Right cardiac atrium (tissue), 5 donors: ENCODE measurements around the gene ANKRD13D. TPM values are rescaled to one million over a fixed set of nuclear protein-coding genes. Genes with fewer than 3 reads are reported as not detected.

Source experiments
- ATAC-seq, 2 donors: fragments of 200-7000 bp; cut with Tn5 transposase; one replicate each; pipeline versions ENCODE4 v1.8.0 to v1.9.1; 2020; ENCODE audit warnings: moderate library complexity in 2 of 2, mild to moderate bottlenecking in 1 of 2
- DNase-seq, 3 donors: peaks; one replicate each; pipeline ENCODE4 v3.0.0-alpha.2; 2020
- H3K27ac ChIP-seq: one replicate; pipeline ENCODE4 v1.5.1; 2013; ENCODE audit warnings: mild to moderate bottlenecking, low read length, control low read depth, moderate library complexity
- H3K27me3 ChIP-seq: one replicate; pipeline ENCODE4 v1.6.1; 2013; ENCODE audit not compliant: control insufficient read depth, insufficient read depth
- H3K4me1 ChIP-seq: one replicate; pipeline ENCODE4 v1.6.1; 2013; ENCODE audit warnings: low read length; ENCODE audit not compliant: control insufficient read depth, insufficient read depth
- H3K4me3 ChIP-seq: one replicate; pipeline ENCODE4 v1.5.1; 2013; ENCODE audit warnings: low read length, control low read depth
- H3K9me3 ChIP-seq: one replicate; pipeline ENCODE4 v1.6.1; 2013; ENCODE audit warnings: low read length; ENCODE audit not compliant: control insufficient read depth
- WGBS: extraction: QIAGEN DNeasy Blood & Tissue Kit; methylation state at CpG from one replicate; pipeline ENCODE4 v1.1.7; 2013; 5-methylcytosine and 5-hydroxymethylcytosine counted together
- intact Hi-C, 4 donors: fragments of 100-400 bp; cut with DNase I; formaldehyde crosslinking; loops; one replicate each; pipeline versions ENCODE4 v1.11.0 to v1.14.0; 2022 to 2023
- polyA plus RNA-seq: library from polyadenylated mRNA; stranded (reverse); fragments of 200-250 nt; gene quantifications from one replicate; pipeline ENCODE4 v1.2.3, GENCODE V29; 2013
- total RNA-seq, 4 donors: library from RNA; stranded (reverse); fragmentation: NEBNext Ultra II Directional; extraction: Animal tissue kit (Norgen Biotek cat#: 25700); gene quantifications; one replicate each; pipeline ENCODE4 v1.2.1, GENCODE V29; 2021
- donor health status: healthy with polysubstance abuse.
- donor health status: DM: no; HTN: yes; CAD: no.
- donor health status: DM: no; HTN: no; CAD: no.
- donor health status: DM: no; HTN: yes; CAD: no; lungs with severe emphysema.
- donor health status: DM: yes; HTN: yes; CAD: no.

ANKRD13D gene
- total and polyA plus RNA-seq, 5 donors, result 18.0 to 25.3 (median 21.1) TPM

DNA sequence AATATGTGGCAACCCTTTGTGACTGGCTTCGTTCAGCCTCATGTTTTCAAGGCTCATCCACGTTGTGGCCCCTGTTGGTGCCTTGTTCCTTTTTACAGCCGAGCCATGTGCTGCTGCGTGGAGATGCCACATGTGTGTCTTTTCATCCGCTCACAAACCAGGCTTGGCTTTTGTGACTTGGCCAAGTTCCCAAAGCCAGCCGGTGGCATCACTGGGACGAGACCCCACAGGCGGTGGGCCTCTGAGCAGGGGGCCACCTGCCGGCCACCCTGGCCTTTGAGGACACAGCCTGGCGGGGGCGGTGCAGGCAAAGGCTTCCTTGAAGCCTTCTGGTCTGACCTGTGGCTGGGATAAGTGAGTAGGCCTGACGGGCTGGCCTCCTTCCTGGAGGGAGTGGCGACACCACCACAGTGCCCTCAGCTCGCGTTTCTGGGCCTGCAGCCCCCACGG is 12.3 kb upstream of the ANKRD13D start:
- peak; percentile 15 to 50 for ATAC-seq
- WGBS, result 27% methylated on average over 16 of the region's 16 CpGs
- H3K4me1 ChIP-seq, result peaks cover 43% of the 10 kb centered on the region

DNA sequence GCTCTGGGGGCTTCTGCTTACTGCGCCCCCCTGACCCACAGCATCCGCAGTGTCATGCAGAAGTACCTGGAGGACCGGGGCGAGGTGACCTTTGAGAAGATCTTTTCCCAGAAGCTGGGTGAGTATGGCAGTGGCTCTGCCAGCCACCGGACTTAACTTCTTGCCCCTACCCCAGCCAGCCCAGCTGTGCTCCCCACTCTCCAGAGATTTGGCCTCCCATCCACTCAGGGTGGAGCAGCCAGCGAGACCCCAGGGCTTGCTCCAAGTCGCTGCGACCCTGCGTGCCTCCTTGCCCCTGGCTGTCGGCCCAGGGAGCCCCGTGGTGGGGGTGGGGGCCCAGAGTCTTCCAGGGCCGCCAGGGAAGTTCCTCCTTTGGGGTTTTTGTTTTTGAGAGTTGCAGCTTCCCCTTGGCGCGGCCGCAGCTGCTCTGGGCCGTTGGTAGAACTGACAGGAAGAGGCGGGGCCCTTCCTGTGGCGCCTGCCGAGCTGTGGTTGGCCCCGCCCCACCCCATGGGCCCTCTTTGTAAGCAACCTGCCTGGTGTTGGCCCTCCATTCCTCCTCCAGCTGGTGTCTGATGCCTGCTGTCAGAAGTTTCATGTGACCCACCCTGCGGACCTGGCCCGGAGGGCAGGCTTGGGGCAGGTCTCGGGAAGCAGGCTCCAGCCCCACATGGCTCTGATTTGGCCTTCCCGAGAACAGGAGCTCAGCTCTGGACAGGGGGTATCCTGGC is 11.7 kb upstream of the ANKRD13D start:
- ATAC-seq, result peak; percentile 86 to 87
- intact Hi-C loops, result no loop called here
- 12% methylated on average over 24 of the region's 24 CpGs for WGBS
- Histone ChIP-seq H3K4me3 (peak overlapping the region; percentile 1), H3K27ac (peak overlapping the region; percentile 87), H3K27me3 (no peaks in the 10 kb centered on the region), H3K9me3 (no peaks in the 10 kb centered on the region), H3K4me1 (peaks cover 37% of the 10 kb centered on the region)
- DNase-seq, result peak; percentile 93 to 98 (median 97)

More for the DNA sequence above, 12.3 kb upstream of the ANKRD13D start:
- peak overlapping the region; percentile 1 for H3K4me3 ChIP-seq
- peak overlapping the region; percentile 87 for H3K27ac ChIP-seq
- DNase-seq, result peak; percentile 65 to 81 (median 80)
- no peaks in the 10 kb centered on the region for H3K9me3 ChIP-seq
- H3K27me3 ChIP-seq, result no peaks in the 10 kb centered on the region
- intact Hi-C loops, result no loop called here

DNA sequence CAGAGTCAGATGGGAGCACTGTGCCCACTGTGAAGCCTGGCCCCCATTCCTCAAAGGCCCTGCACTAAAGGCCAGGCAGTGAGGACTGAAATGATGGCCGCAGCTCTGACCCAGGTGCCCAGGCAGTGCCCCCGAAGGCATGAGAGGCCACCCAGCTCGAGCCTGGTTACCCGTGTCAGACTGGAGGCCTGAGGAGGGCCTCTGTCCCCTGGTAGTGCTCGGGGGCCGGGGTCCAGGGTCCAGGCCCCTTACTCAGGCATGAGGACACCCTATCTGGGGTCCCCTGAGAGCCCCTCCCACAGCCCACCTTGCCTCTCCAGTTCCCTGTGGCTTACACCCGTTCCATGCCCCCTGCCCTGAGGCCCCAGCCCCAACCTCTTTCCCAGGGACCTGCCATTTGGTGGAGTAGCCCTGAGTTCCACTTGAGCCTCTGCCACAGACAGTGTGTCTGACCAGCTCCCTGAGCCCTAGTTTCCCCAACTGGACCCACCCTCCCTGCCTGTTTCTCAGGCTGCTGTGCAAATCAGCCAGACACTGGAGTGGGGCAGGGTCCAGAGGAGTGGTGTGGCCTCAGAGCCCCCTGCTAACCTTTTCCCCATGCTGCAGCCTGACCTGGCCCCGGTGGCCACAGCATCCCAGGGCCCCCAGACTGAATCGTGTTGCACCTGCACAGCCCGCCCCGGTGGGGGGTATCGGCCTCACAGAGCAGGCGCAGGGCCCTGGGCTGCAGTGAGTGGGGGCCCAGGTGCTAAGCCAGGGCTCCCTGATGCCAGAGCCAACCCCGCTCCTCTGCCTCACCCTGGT is 10.8 kb upstream of the ANKRD13D start:
- peak overlapping the region; percentile 77 for H3K27ac ChIP-seq
- H3K27me3 ChIP-seq, result no peaks in the 10 kb centered on the region
- DNase-seq, result peak; percentile 16 to 62 (median 40)
- H3K9me3 ChIP-seq, result no peaks in the 10 kb centered on the region
- no peak overlapping the region for H3K4me3 ChIP-seq
- no peak for ATAC-seq
- intact Hi-C loops, result no loop called here
- 83% methylated on average over 14 of the region's 14 CpGs for WGBS
- H3K4me1 ChIP-seq, result peaks cover 27% of the 10 kb centered on the region

DNA sequence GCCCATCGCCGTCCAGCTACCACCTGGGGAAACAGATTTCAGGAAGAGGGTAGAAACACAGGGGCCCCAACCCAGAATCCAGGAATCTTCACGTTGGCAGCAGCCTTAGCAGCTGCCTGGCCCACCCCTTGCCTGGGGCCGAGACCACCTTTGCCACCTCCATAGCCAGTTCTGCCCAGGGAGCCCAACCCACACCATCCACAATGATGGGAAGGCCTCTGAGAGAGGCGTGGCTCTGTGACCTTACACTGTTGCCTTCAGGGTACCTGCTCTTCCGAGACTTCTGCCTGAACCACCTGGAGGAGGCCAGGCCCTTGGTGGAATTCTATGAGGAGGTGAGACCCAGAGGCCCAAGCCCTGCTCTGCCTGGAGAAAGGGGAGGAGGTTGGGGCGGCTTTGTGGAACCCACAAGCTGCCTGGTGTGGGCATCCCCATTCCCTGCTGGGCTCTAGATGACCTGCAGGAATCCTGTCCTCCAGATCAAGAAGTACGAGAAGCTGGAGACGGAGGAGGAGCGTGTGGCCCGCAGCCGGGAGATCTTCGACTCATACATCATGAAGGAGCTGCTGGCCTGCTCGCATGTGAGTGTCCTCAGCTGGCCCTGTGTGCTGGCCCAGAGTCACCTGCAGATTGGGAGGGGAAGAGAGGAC is 10.0 kb upstream of the ANKRD13D start:
- H3K4me1 ChIP-seq, result peaks cover 24% of the 10 kb centered on the region
- H3K4me3 ChIP-seq, result no peak overlapping the region
- WGBS, result 88% methylated on average over 14 of the region's 14 CpGs
- no peaks in the 10 kb centered on the region for H3K27me3 ChIP-seq
- DNase-seq (peak in 2 of 3 donors; percentile 22 to 42), ATAC-seq (no peak)
- no peak overlapping the region for H3K27ac ChIP-seq
- intact Hi-C loops, result no loop called here
- no peaks in the 10 kb centered on the region for H3K9me3 ChIP-seq

DNA sequence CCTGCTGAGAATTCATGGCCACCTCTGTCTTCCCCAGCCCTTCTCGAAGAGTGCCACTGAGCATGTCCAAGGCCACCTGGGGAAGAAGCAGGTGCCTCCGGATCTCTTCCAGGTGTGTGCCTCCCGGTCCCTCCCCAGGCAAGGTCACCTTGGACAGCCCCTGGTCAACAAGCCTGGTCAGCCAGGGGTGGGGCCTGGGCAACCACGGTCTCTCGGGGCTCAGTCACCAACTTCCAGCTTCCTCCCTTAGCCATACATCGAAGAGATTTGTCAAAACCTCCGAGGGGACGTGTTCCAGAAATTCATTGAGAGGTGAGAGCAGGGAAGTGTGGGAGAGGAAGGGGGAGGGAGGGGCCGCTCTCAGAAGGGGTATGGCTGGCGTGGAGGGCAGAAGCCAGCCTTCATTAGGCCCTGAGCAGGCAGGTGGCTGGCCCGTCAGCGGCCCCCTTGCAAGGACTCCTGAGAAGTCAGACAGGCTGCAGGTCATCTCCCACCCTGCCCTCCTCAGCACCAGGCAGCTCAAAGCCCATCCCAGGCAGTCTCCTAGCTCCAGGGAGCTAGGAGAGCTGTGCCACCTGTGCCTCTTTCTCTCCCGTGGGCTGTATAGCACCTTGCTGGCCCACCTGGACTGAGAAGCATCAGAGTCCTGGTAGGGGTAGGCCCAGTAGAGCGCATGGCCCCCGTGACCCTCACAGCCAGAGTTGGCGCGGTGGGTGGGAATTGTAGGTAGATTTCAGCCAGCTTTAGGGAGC is 9.3 kb upstream of the ANKRD13D start:
- 84% methylated on average over 17 of the region's 17 CpGs for whole genome bisulfite sequencing

DNA sequence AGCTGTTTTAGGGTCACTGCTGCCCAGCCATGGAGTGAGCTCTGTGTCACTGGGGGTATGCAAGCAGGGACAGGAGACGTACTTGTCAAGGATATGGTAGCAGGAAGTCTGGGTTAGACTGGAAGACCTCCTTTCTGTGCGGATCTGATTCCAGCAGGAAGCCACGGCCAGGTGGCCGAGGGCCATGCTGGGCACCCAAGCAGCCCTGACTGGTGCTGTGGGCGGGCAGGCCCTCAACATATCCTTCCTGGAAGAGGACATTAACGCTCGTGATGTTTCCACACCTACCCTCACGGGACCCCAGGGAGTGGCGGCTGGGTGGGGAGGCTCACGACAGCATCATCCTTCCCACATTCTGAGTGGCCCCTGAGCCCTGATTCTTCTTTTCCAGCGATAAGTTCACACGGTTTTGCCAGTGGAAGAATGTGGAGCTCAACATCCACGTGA is 8.7 kb upstream of the ANKRD13D start:
- intact Hi-C loops, result no loop called here
- no peaks in the 10 kb centered on the region for H3K9me3 ChIP-seq
- no peaks in the 10 kb centered on the region for H3K27me3 ChIP-seq
- DNase-seq (peak in 1 of 3 donors; percentile 24), ATAC-seq (no peak)
- WGBS, result 64% methylated on average over 13 of the region's 13 CpGs
- no peak overlapping the region for H3K27ac ChIP-seq
- no peak overlapping the region for H3K4me3 ChIP-seq
- H3K4me1 ChIP-seq, result peaks cover 16% of the 10 kb centered on the region

More for the DNA sequence above, 9.3 kb upstream of the ANKRD13D start:
- H3K27ac ChIP-seq, result no peak overlapping the region
- ATAC-seq (no peak), DNase-seq (peak; percentile 18 to 55 (median 44))
- no peaks in the 10 kb centered on the region for H3K27me3 ChIP-seq
- no peak overlapping the region for H3K4me3 ChIP-seq
- H3K9me3 ChIP-seq, result no peaks in the 10 kb centered on the region
- H3K4me1 ChIP-seq, result peaks cover 20% of the 10 kb centered on the region
- intact Hi-C loops, result no loop called here

DNA sequence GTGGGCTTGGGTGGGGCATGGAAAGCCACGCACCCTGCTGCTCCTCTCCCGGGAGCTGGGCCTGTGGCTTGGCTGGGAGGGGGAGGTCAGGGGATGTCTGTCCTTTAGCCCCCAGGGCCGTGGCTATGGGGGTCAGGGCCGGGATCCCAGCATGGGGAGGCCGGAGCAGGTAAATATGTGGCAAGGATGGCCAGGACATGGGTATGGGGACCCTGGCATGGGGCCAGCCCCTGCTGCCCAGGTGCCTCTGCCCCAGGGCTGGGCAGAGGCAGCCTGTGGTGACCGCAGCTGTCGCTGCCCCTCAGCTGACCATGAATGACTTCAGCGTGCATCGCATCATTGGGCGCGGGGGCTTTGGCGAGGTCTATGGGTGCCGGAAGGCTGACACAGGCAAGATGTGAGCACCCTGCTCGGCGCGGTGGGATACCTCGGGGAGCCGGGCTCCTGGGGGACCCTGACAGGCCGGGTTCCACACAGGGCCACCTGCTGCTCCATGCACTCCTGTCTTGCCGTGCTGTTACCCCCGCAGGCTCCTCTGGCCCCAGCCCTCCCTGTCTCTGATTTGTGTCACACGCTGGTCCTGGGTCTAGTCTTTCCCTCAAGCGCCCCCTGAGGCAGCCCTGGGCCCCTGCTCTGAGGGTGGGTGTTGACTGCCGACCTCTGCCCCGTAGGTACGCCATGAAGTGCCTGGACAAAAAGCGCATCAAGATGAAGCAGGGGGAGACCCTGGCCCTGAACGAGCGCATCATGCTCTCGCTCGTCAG is 8.1 kb upstream of the ANKRD13D start:
- Histone ChIP-seq H3K27me3 (no peaks in the 10 kb centered on the region), H3K9me3 (no peaks in the 10 kb centered on the region), H3K4me1 (peaks cover 9% of the 10 kb centered on the region), H3K27ac (no peak overlapping the region), H3K4me3 (no peak overlapping the region)
- intact Hi-C loops, result no loop called here
- ATAC-seq (no peak), DNase-seq (peak; percentile 19 to 65 (median 60))
- 92% methylated on average over 31 of the region's 31 CpGs for WGBS

DNA sequence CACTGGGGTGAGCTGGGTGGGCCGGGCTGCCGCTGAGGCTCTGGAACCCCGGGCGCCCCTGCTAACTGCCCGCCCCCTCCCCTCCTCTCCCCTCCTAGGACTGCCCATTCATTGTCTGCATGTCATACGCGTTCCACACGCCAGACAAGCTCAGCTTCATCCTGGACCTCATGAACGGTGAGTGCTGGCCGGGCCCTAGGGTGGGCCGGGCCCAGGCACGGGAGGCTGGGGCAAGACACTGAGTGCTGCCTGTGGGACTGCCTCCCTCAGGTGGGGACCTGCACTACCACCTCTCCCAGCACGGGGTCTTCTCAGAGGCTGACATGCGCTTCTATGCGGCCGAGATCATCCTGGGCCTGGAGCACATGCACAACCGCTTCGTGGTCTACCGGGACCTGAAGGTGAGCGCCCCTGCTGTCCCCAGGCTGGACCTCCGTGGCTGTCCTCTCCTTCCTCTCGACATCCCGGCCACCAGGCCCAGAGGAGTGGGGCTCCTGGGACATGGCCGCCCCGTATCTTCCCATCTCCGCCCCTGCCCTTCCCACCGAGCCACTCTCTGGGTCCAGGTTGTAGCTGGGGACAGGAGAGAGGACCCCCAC is 7.5 kb upstream of the ANKRD13D start:
- no peak overlapping the region for H3K27ac ChIP-seq
- DNase-seq, result peak in 2 of 3 donors; percentile 40 to 48
- 88% methylated on average over 27 of the region's 27 CpGs for WGBS

DNA sequence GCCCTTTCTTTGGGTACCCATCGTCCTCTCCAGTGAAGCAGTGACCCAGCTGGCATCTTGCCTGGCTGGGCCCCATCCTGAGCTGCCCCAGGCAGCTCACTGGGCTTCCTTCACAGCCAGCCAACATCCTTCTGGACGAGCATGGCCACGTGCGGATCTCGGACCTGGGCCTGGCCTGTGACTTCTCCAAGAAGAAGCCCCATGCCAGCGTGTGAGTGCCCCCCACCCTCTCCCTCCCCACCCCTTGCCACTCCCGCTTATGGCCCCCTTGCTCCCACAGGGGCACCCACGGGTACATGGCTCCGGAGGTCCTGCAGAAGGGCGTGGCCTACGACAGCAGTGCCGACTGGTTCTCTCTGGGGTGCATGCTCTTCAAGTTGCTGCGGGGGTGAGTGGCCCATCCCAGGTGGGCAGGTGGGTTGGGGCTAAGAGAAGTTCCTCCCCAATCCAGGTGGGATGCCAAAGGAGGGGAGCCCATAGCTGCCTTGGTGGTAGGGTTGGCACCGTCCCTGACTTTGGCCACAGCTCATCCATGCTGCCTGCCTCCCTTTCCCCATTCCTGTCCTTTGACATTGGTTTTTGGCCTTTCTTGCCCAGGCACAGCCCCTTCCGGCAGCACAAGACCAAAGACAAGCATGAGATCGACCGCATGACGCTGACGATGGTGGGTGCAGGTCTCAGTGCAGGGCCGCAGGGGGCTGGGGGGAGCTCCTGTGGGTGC is 6.8 kb upstream of the ANKRD13D start:
- Histone ChIP-seq H3K27me3 (no peaks in the 10 kb centered on the region), H3K4me3 (no peak overlapping the region), H3K4me1 (no peaks in the 10 kb centered on the region), H3K9me3 (no peaks in the 10 kb centered on the region), H3K27ac (no peak overlapping the region)
- WGBS, result 84% methylated on average over 20 of the region's 20 CpGs
- intact Hi-C loops, result no loop called here
- ATAC-seq, result no peak
- peak in 2 of 3 donors; percentile 50 to 51 for DNase-seq

More for the DNA sequence above, 7.5 kb upstream of the ANKRD13D start:
- no peak overlapping the region for H3K4me3 ChIP-seq
- intact Hi-C loops, result no loop called here
- H3K27me3 ChIP-seq, result no peaks in the 10 kb centered on the region
- peaks cover 4% of the 10 kb centered on the region for H3K4me1 ChIP-seq
- H3K9me3 ChIP-seq, result no peaks in the 10 kb centered on the region
- no peak for ATAC-seq
